Common myeloid progenitor, CD34-positive (primary cell): ENCODE measurements around the gene ZBTB22.
A peak's percentile ranks its signal among the peaks of the same experiment; 100 is the strongest.
"Not testable (repeated sequence)": the region's sequence is repeated elsewhere in the genome, so short reads cannot be mapped to it uniquely, and the experiment has no call there.

Experiments used
- CTCF ChIA-PET: fragments of 350-600 bp; sonication (Branson Sonifier 250); formaldehyde crosslinking; loops from one replicate; lab custom pipeline; 2021; ENCODE audit warnings: antibody characterized with exemption; lab: Charles Lee
- POLR2A ChIA-PET: fragments of 350-600 bp; sonication (Branson Sonifier 250); formaldehyde crosslinking; loops from one replicate; lab custom pipeline; 2021; ENCODE audit warnings: antibody characterized with exemption; lab: Charles Lee
- DNase-seq, 3 donors: peaks; one replicate each; pipeline versions ENCODE4 v3.0.0 to v3.0.0-alpha.2; 2013
- H3K27ac ChIP-seq, 2 experiments: 1 replicate in 1 of 2; 2 replicates in 1 of 2; pipeline ENCODE4 v1.7.0; 2013; ENCODE audit warnings: inconsistent platforms in 2 of 2, low read length in 2 of 2, mild to moderate bottlenecking in 2 of 2, low read depth in 1 of 2, moderate library complexity in 1 of 2; ENCODE audit not compliant: severe bottlenecking in 2 of 2, insufficient read depth in 1 of 2, poor library complexity in 1 of 2
- H3K27me3 ChIP-seq, 5 experiments: replicated peaks in 2 of 5; 1 replicate in 3 of 5; 2 replicates in 2 of 5; pipeline versions ENCODE4 v1.6.1 to v1.7.0; 2013; ENCODE audit warnings: low read length in 4 of 5, mild to moderate bottlenecking in 2 of 5, moderate library complexity in 2 of 5, inconsistent platforms in 1 of 5; ENCODE audit not compliant: insufficient read depth in 5 of 5, control insufficient read depth in 4 of 5
- H3K36me3 ChIP-seq, 4 experiments: 1 replicate in 2 of 4; 2 replicates in 2 of 4; pipeline versions ENCODE4 v1.6.1 to v1.7.0; 2013; ENCODE audit warnings: low read length in 3 of 4, control low read depth in 1 of 4, mild to moderate bottlenecking in 1 of 4; ENCODE audit not compliant: control insufficient read depth in 4 of 4, insufficient read depth in 4 of 4
- H3K4me1 ChIP-seq, 4 experiments: 1 replicate in 3 of 4; 2 replicates in 1 of 4; pipeline versions ENCODE4 v1.6.1 to v1.7.1; 2013; ENCODE audit warnings: low read length in 3 of 4, mild to moderate bottlenecking in 3 of 4, control low read depth in 1 of 4, inconsistent platforms in 1 of 4, moderate library complexity in 1 of 4; ENCODE audit not compliant: control insufficient read depth in 4 of 4, insufficient read depth in 4 of 4; ENCODE audit errors: control extremely low read depth in 1 of 4
- H3K4me3 ChIP-seq, 7 experiments: 1 replicate in 4 of 7; 2 replicates in 3 of 7; pipeline versions ENCODE4 v1.5.1 to v1.7.0; 2013; ENCODE audit warnings: mild to moderate bottlenecking in 7 of 7, low read length in 6 of 7, moderate library complexity in 6 of 7, inconsistent platforms in 2 of 7, low read depth in 2 of 7, control low read depth in 1 of 7; ENCODE audit not compliant: insufficient read depth in 4 of 7, control insufficient read depth in 1 of 7; ENCODE audit errors: extremely low read depth in 1 of 7
- H3K9me3 ChIP-seq, 5 experiments: 1 replicate in 4 of 5; 2 replicates in 1 of 5; pipeline versions ENCODE4 v1.6.1 to v1.7.1; 2013; ENCODE audit warnings: low read length in 4 of 5, mild to moderate bottlenecking in 2 of 5, inconsistent platforms in 1 of 5, low read depth in 1 of 5, moderate library complexity in 1 of 5; ENCODE audit not compliant: control insufficient read depth in 4 of 5, insufficient read depth in 2 of 5; ENCODE audit errors: control extremely low read depth in 1 of 5
- WGBS: methylation state at CpG from one replicate; pipeline ENCODE4 v1.1.5; 2013; ENCODE audit not compliant: insufficient coverage; 5-methylcytosine and 5-hydroxymethylcytosine counted together

Gene ZBTB22

GRCh38 chr6:33289784-33290315 is 27.7 kb downstream of the ZBTB22 start:
- ChIA-PET CTCF (interaction anchor here (0.9 to 6.3 kb wide), 8 partner anchors 9 to 102 kb away, joined by 3 to 53 read pairs (median 4); partner anchors contain the start of genes B3GALT4, KIFC1, RGL2 and RPS18), POLR2A (interaction anchor here (1.1 to 2.5 kb wide), 5 partner anchors 9 to 54 kb away, joined by 4 to 17 read pairs (median 7); partner anchors contain the start of genes B3GALT4, RGL2, RPS18 and VPS52)
- Histone ChIP-seq H3K4me3 (peak overlapping the region; percentile 57 to 98 (median 84)), H3K27ac (peak overlapping the region; percentile 64 to 93), H3K27me3 (no peaks in the 10 kb centered on the region), H3K4me1 (peaks cover 0 to 31% (median 23%) of the 10 kb centered on the region in 4 experiments), H3K36me3 (peaks cover 6 to 68% (median 51%) of the 10 kb centered on the region in 4 experiments), H3K9me3 (no peaks in the 10 kb centered on the region)
- WGBS, result 0% methylated on average over 7 of the region's 14 CpGs
- DNase-seq, result peak in 2 of 3 donors; percentile 48 to 57

GRCh38 chr6:33288921-33289783 is 28.4 kb downstream of the ZBTB22 start, which contains the start of the genes PFDN6 and WDR46:
Gene PFDN6 (plus strand): TSS chr6:33289601. CDS start chr6:33289857, 256 bp downstream.
Gene WDR46 (minus strand): TSS chr6:33289239. CDS start chr6:33289170, 69 bp downstream.
- ChIA-PET CTCF (interaction anchor here (0.7 to 6.3 kb wide), 13 partner anchors 8 to 129 kb away, joined by 3 to 53 read pairs (median 3); partner anchors contain the start of genes B3GALT4, CUTA, KIFC1 and RGL2), POLR2A (interaction anchor here (1.1 to 2.5 kb wide), 6 partner anchors 8 to 55 kb away, joined by 3 to 17 read pairs (median 6); partner anchors contain the start of genes B3GALT4, RGL2, RPS18 and VPS52)
- Histone ChIP-seq H3K27ac (peak within 1 kb of the TSS; percentile 64 to 93), H3K27me3 (no peaks in the 10 kb centered on the region), H3K36me3 (peaks cover 6 to 67% (median 54%) of the 10 kb centered on the region in 4 experiments), H3K4me1 (peaks cover 0 to 31% (median 23%) of the 10 kb centered on the region in 4 experiments), H3K4me3 (peak within 1 kb of the TSS; percentile 71 to 98 (median 84)), H3K9me3 (no peaks in the 10 kb centered on the region)
- WGBS, result 0% methylated on average over 40 of the region's 43 CpGs
- peak; percentile 92 to 97 (median 96) for DNase-seq

GRCh38 chr6:33288141-33288920 is 29.2 kb downstream of the ZBTB22 start:
- CTCF ChIA-PET, result interaction anchor here (0.7 to 6.3 kb wide), 11 partner anchors 10 to 130 kb away, joined by 3 to 53 read pairs (median 3); partner anchors contain the start of genes B3GALT4, CUTA, KIFC1 and RGL2
- H3K4me3 ChIP-seq, result peak overlapping the region; percentile 71 to 98 (median 84)
- peak overlapping the region; percentile 64 to 93 for H3K27ac ChIP-seq
- peaks cover 0 to 31% (median 23%) of the 10 kb centered on the region in 4 experiments for H3K4me1 ChIP-seq
- POLR2A ChIA-PET, result interaction anchor here (1.1 to 2.5 kb wide), 6 partner anchors 8 to 56 kb away, joined by 3 to 17 read pairs (median 6); partner anchors contain the start of genes B3GALT4, RGL2, RPS18 and VPS52
- H3K9me3 ChIP-seq, result no peaks in the 10 kb centered on the region
- peaks cover 5 to 62% (median 52%) of the 10 kb centered on the region in 4 experiments for H3K36me3 ChIP-seq
- H3K27me3 ChIP-seq, result no peaks in the 10 kb centered on the region
- peak in 2 of 3 donors; percentile 16 to 26 for DNase-seq
- WGBS, result 5% methylated on average over 12 of the region's 21 CpGs

- WGBS, result 97% methylated on average over 16 of the region's 22 CpGs
- no peak for DNase-seq
- POLR2A ChIA-PET, result interaction anchor here (2.5 kb wide), 1 partner anchor 12 kb away, joined by 17 read pairs; the partner anchor contains the start of gene RGL2
- peaks cover 3 to 61% (median 52%) of the 10 kb centered on the region in 4 experiments for H3K36me3 ChIP-seq
- CTCF ChIA-PET, result interaction anchor here (1.0 to 6.3 kb wide), 5 partner anchors 10 to 131 kb away, joined by 3 to 53 read pairs (median 3); partner anchors contain the start of genes B3GALT4, CUTA and RGL2
- H3K9me3 ChIP-seq, result no peaks in the 10 kb centered on the region
- H3K27ac ChIP-seq, result no peak overlapping the region
- peaks cover 0 to 31% (median 23%) of the 10 kb centered on the region in 4 experiments for H3K4me1 ChIP-seq
- H3K27me3 ChIP-seq, result no peaks in the 10 kb centered on the region
- no peak overlapping the region for H3K4me3 ChIP-seq
These were observed 30.3 kb downstream of the ZBTB22 start for GRCh38 chr6:33286946-33287914.

GRCh38 chr6:33285214-33285613 is 32.3 kb downstream of the ZBTB22 start:
- CTCF ChIA-PET, H3K9me3 ChIP-seq, DNase-seq, H3K27me3 ChIP-seq, H3K27ac ChIP-seq, H3K4me3 ChIP-seq, POLR2A ChIA-PET: not testable (repeated sequence)
- H3K4me1 ChIP-seq, result peaks cover 0 to 25% (median 22%) of the 10 kb centered on the region in 4 experiments
- WGBS, result 100% methylated on average over 3 of the region's 4 CpGs
- peaks cover 3 to 64% (median 52%) of the 10 kb centered on the region in 4 experiments for H3K36me3 ChIP-seq
